ENCODE measurements around the gene SLC27A3. TPM values are rescaled to one million over a fixed set of nuclear protein-coding genes. Genes with fewer than 3 reads are reported as not detected.
A peak's percentile ranks its signal among the peaks of the same experiment; 100 is the strongest.

SLC27A3 gene
- total and polyA plus RNA-seq, 10 of the 15 experiments (the other 5 are each of a cell fraction or from before 2014, with no cell fraction given), result 2.6 to 18.1 (median 8.3) TPM

GRCh38 chr1:153727463-153728304 lies 47.5 kb upstream of the SLC27A3 start, which contains the start of gene INTS3 (continued):
- TF ChIP-seq E4F1 (IDR thresholded peaks at IDR 0.05; ENCODE audit: borderline replicate concordance, partially characterized antibody), result peak; percentile 87
- TF ChIP-seq CBX3 (IDR thresholded peaks at IDR 0.05; ENCODE audit: borderline replicate concordance, low read depth), result no peak
- no peak for TF ChIP-seq SRF (IDR thresholded peaks at IDR 0.05; ENCODE audit: low read depth in 2 of 2, low read length in 2 of 2)
- no peak for TF ChIP-seq EP300 (IDR thresholded peaks at IDR 0.05; ENCODE audit: borderline replicate concordance in 1 of 2, control insufficient read depth in 1 of 2, low read depth in 2 of 2, low read length in 2 of 2)
- no peak for TF ChIP-seq CBX5 (IDR thresholded peaks at IDR 0.05; ENCODE audit: low read depth)
- peak; percentile 86; the same call in 1 of the 2 replicates for TF ChIP-seq ZBTB40 (IDR thresholded peaks at IDR 0.05; ENCODE audit: borderline replicate concordance)
- peak; percentile 77 to 92 for TF ChIP-seq BHLHE40 (IDR thresholded peaks at IDR 0.05; ENCODE audit: borderline replicate concordance in 1 of 2, low read depth in 2 of 2, low read length in 1 of 2)
- no peak for TF ChIP-seq CHD4 (IDR thresholded peaks at IDR 0.05)
- TF ChIP-seq RBBP5 (conservative IDR thresholded peaks at IDR 0.05), result no peak
- TF ChIP-seq NKRF (conservative IDR thresholded peaks at IDR 0.05), result peak; percentile 19; the same call in 1 of the 2 replicates
- TF ChIP-seq SMAD1 (IDR thresholded peaks at IDR 0.05; ENCODE audit: low read depth, partially characterized antibody), result no peak
- no peak for TF ChIP-seq TCF12 (IDR thresholded peaks at IDR 0.05; ENCODE audit: low read depth, low read length)
- peak; percentile 99 for TF ChIP-seq PKNOX1 (IDR thresholded peaks at IDR 0.05)
- TF ChIP-seq IRF3 (IDR thresholded peaks at IDR 0.05), result peak; percentile 92
- no peak for TF ChIP-seq JUND (IDR thresholded peaks at IDR 0.05; ENCODE audit: low read depth, low read length)
- no peak for TF ChIP-seq FOXM1 (IDR thresholded peaks at IDR 0.05; ENCODE audit: low read depth, low read length)
- peak; percentile 98 for TF ChIP-seq SP1 (IDR thresholded peaks at IDR 0.05; ENCODE audit: low read depth, low read length)
- TF ChIP-seq KDM1A (IDR thresholded peaks at IDR 0.05; ENCODE audit: borderline replicate concordance), result no peak

Data from GM12878 (cell line).